Stimulated activated CD8-positive, alpha-beta memory T cell treated with anti-CD3 and anti-CD28 coated beads, Interleukin-7, amount 100 ng/mL, for 24 hours (primary cell): ENCODE data around the gene ROR1.

ENCODE experiments used
- DNase-seq: peaks from one replicate; pipeline ENCODE4 v3.0.0-alpha.2; 2020; ENCODE audit warnings: low read depth

Gene ROR1

GRCh38 chr1:63913533-63913932, 139.7 kb downstream of the ROR1 start:
- no peak for DNase-seq

- no peak for DNase-seq
Observed at GRCh38 chr1:63914241-63914640, 140.4 kb downstream of the ROR1 start.

DNA sequence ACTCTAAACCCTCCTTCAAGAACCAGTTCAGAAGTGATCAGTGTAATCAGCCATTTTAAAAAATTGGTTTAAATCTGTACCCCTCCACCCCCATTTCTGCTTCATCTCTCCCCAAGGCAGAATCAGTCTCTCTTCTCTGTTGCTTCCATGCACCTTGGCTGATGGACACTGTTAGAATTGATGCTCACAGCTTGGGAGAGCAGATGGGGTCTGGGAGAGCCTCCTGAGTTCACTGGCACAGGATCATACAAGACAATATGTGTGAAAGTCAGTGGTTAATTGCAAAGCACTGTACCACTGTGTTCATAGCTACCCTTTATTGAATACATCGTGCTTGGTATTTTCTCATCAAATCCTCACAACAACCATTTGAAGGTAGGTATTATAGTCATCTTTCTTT, 140.9 kb downstream of the ROR1 start:
- DNase-seq, result no peak

DNA sequence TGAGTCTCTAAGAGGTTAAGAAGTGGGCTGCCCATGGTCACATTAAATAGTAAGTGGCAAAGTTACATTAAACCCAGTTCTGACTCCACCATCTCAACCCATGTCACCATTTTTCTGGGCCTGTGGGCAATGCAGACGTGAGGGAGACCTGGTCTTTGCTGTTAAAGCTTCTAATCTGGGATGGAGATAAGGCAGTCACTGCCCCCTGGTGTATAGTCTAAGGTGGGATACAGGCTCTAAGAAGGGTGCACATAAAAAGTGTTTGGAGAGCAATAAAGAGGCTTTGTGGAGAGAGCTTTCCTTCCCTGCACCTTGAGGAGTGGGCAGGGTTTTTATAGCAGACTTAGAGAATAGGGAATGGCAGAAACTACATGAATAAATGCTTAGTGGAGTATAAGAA, 141.3 kb downstream of the ROR1 start:
- no peak for DNase-seq

- no peak for DNase-seq
Observed at GRCh38 chr1:63916485-63917360, 142.9 kb downstream of the ROR1 start.

DNA sequence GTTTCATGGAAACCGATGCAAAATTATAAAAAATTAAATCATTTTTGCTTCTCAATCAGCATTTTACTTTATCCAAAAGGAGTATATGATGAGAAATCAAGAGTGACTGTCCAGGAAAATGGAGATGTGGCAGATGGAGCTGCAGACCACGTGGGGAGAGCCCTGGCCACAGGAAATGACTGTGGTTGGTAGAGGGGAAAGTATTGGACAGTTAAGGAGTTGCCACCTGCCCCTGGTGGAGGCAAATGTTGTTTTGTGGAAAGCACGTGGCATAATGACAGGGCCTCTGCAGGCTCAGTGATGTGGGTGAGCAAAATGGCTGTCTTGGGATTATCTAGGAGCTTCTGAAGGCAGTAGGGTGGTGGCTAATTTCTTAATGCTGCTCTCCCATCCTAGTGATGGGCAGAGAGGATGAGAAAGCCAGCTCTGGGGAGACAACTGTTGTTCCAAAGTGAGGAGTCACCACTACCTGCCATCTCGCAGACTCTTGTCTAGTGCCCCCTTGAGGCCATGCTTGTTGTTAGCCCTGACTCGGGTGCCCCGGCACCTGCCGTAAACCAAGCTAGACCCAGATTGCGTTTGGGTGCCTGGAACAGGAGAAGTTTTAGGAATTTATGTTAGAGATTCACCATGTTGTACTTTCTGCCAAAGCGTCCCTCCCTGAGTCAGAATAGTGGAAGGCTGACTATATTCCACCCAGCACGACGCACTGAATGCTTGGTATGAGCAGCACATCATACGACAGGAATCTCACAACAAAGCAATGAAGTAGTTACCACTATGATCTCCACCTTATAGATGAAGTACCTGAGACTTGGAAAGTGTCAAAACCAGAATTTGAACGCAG, 144.0 kb downstream of the ROR1 start:
- no peak for DNase-seq

- DNase-seq, result no peak
Observed at GRCh38 chr1:63918418-63918945, 144.7 kb downstream of the ROR1 start.

DNA sequence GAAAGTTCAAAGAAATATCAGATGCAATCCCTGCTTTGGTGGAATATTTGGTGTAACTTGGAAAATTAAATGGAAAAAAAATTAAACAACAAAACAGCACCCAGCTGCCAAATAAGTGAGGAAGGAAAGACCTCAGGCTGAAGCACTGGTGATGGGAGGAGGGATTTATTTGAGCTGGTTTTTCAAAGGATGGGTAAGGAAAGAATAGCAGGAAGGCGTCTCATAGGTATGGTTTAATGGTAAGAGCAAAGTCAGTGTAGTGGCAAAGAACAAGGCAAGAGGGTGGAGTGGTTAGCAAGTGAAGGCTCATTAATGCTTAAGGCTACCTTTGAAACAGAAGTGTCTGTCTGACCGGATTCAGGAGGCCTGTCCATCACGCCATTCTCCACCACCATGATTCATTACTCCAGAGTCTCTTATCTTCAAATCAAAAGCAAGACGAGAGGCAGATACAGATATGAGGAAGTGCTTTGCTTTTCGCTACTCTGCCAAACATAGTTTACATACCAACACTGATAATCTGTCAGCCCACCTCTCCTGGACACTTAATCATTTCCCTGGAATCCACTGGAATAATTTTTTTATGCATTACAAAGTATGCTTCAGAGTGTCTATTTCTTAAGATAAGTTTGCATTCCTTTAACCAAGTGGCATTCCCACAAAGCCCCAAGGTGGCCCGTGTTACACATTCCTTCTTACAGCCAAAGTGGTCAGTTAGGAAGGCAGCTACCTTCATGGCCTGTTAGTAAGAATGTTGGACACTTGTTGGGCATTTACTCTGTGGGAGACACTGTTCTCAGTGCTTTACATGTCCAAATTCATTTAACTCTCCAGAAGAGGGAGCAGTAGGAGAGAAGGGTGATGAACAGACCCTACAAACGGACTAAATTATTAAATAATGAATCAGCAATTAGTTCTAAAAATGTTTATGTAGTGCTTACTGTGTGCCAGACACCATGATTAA, 146.6 kb downstream of the ROR1 start:
- no peak for DNase-seq

GRCh38 chr1:63921359-63921758, 147.5 kb downstream of the ROR1 start:
- no peak for DNase-seq

DNA sequence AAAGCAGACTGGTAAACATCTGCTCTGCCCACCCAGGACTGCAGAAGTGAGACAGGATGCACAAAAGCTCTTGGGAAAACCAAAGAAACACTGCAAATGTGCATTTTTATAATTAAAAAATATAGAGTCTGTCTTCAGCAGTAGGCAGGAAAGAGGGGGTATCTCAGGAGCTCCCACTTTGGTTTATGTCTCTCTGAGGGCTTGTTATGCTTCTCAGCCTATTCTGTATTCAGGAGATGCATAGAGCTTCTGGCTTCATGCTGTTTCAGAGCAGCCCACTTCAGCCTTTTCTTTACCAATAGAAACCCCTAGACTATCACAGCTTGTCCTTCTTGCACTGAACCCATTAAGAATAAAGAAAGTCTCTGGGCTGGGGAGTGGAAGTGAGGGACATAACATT, 148.0 kb downstream of the ROR1 start:
- no peak for DNase-seq

DNA sequence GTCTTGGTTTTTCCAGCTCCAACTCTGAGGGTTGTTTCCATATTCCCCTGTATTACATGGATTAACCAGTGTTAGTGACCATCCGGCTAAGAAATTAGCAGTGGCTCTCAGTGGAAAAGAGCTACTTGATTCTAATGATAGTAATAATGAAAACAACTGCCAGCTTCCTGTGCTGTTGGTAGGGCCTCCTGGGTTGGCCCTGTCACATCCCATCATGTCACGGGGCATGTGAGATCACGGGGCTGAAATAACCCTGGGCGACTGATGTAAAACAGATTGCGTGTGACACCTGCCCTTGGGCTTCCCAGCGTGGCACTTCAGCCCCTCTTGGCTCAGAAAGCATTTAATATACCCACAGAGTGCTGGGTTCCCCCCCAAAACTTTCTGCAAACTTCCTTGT, 149.0 kb downstream of the ROR1 start:
- DNase-seq, result no peak

DNA sequence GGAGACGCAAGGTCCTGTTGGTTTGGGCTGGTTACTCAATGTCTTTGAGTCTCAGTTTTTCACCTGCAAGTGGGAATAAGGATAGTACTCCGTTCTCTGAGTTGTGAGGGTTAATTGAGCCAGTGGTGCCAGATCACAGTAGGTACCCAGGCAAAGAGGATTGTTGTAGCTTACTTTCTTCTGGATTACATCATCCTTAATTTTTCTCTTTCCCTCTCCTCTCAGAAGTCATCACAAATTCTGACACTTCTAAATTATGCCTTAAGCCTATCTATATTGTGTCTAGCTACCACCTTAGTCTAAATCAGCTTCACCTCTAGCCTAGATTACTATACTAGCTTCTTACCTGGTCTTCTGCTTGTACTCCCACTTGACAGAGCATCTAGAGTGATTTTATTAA, 149.5 kb downstream of the ROR1 start:
- DNase-seq, result no peak

- DNase-seq, result no peak
Observed at GRCh38 chr1:63924600-63924999, 150.8 kb downstream of the ROR1 start.

DNA sequence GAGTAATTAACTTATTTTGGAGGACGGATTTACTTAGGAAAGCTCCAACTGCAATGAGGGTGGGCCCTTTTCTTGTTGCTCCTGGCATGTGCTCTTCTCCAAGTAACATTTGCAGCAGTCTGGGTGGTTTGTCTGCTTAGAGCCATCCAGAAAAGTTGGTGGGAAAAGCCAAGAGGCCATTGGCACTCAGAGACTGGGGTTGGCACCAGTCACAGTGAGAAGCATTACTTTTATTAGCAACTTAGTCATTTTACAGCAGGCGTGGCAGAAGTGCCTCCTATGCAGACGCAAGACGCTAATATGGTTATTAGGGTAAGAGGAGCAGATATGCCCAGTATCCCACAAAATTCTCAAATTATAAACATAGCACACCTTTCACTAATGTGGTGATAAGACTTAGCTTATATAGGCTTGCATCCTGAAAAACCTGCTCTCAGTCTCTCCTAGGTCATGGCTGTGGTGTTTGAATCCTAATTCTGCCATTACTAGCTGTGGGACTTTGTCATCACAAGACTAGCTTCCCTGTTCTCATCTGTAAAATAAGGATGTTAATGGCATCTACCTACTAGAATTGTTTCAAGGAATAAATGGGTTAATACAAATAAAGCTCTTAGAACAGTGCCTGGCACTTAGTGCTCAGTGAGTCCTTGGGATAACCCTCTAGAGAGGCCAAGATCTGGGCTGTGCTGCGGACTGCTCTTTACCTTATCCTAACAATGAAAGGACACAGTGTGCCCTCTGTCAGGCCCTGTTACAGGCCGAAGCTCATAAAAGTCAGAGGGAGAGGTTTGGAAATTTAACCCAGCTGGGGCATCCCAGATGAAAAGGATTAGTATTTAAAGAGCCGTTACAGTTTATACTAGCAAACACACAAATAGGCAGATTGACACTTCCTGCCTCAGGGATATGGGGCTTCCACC, 154.6 kb downstream of the ROR1 start:
- DNase-seq, result no peak

DNA sequence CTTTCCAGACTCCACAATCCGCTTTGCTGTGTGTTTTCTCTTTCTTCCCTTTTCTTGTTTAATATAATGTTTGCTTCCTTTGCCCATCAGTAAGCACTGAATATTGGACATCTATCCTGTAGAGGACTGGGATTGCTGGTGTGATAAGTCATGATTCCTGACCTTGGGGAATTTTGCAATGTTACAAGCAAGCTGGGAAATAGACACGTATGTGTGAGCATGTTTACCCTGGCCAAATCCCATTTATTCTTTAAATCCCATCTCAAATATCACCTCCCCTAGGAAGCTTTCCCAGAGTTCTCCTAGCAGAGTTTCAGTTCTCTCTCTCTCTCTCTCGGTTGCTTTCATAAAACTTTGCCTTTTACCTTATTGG, 155.3 kb downstream of the ROR1 start:
- DNase-seq, result no peak

DNA sequence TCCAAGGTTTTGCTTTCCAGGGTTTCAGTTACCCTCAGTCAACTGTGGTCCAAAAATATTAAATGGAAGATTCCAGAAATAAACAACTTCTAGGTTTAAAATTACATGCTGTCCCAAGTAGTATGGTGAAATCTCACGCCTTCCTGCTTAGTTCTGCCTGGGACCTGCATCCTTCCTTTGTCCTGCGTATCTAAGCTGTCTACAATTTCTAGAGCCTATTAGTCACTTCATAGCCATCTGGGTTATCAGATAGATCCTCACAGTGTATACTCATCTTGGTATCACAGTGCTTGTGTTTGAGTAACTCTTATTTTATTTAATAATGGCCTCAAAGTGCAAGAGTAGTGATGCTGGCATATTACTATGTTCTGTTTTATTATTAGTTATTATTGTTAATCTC, 157.7 kb downstream of the ROR1 start:
- no peak for DNase-seq

DNA sequence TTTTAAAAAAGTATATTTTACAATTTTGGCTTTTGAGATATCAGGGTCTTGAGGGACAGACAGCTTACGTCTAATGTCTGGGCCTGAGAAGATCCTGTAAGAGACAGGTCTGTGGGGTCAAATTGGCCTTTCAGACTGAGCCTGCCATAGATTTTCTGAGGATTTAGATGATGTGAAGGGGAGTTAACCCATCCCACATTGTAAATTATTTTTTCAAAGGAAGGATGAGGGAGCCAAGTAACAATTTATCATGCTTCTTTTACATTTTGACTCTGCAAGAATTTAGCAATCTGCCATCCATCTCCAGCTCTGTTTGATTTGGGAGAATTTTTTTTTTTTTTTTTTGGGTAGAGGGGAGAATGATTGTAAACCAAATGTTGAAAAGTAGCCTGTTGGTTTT, 160.9 kb downstream of the ROR1 start:
- DNase-seq, result no peak

DNA sequence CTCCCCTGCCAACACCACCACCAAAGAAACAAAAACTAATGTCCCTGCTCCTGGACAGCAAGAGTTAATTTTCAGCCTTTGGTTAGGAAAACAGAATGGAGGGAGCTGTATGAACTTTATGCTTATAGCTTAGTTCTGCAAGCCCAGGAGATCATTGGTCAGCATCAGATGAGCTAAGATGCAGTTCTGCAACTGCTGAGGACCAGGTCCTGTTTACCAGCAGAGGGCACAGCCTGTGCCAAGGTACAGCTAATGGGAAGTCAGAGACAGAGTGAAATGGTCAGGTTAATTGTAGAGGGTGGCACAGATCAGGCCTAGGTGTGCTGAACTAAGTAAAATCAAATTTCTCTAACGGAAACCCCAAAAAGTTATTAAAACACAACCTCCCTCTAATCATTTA, 161.3 kb downstream of the ROR1 start:
- DNase-seq, result no peak

- DNase-seq, result no peak
Observed at GRCh38 chr1:63935553-63935952, 161.7 kb downstream of the ROR1 start.

- DNase-seq, result no peak
Observed at GRCh38 chr1:63936276-63936675, 162.5 kb downstream of the ROR1 start.

DNA sequence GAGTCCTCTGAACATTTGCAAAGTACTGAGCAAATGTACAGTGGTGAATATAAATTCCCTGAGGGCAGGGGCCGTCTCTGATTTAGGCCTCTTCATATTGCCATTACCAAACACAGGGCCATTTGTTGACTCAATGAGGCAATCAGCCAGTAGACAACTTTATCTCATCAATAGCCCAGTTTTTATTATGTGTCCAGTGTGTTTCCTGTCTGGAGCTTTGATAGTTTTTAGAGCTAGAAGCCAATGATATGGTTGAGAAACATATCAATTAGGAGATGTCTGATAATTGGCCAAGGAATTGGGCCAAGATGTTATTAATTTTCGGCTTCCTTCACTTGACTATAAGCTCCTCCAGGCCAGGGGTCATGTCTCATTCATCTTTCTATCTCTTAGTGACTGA, 163.0 kb downstream of the ROR1 start:
- DNase-seq, result no peak
